CD14-positive monocyte (primary cell): ENCODE results near the gene ANTXRL. TPM values are rescaled to one million over a fixed set of nuclear protein-coding genes. Genes with fewer than 3 reads are reported as not detected.
"Not testable (repeated sequence)": the region's sequence is repeated elsewhere in the genome, so short reads cannot be mapped to it uniquely, and the experiment has no call there.

Source experiments
- DNase-seq, 3 donors: peaks; one replicate each; pipeline ENCODE4 v3.0.0-alpha.2; 2011 to 2022
- H2AFZ ChIP-seq: 2 replicates; pipeline ENCODE4 v1.6.0; 2012; ENCODE audit warnings: mild to moderate bottlenecking, low read depth, low read length, inconsistent platforms; ENCODE audit not compliant: insufficient read depth, poor library complexity, severe bottlenecking
- H3K27ac ChIP-seq, 2 donors: 1 replicate in 1 of 2; 2 replicates in 1 of 2; pipeline ENCODE4 v1.5.1; 2012 to 2013; ENCODE audit warnings: low read length in 2 of 2, control low read depth in 1 of 2, inconsistent platforms in 1 of 2, low read depth in 1 of 2, mild to moderate bottlenecking in 1 of 2
- H3K27me3 ChIP-seq, 2 donors: one replicate each; pipeline versions ENCODE4 v1.6.0 to v1.6.1; 2011 to 2013; ENCODE audit warnings: low read length in 2 of 2; ENCODE audit not compliant: control insufficient read depth in 2 of 2, insufficient read depth in 2 of 2
- H3K36me3 ChIP-seq, 2 donors: replicated peaks in 1 of 2; 1 replicate in 1 of 2; 2 replicates in 1 of 2; pipeline versions ENCODE4 v1.5.1 to v1.6.1; 2012 to 2013; ENCODE audit warnings: low read length in 2 of 2, control low read depth in 1 of 2, inconsistent platforms in 1 of 2, mild to moderate bottlenecking in 1 of 2; ENCODE audit not compliant: insufficient read depth in 2 of 2, control insufficient read depth in 1 of 2
- H3K4me1 ChIP-seq, 2 donors: 1 replicate in 1 of 2; 2 replicates in 1 of 2; pipeline versions ENCODE4 v1.5.1 to v1.6.1; 2012 to 2013; ENCODE audit warnings: low read length in 2 of 2, control low read depth in 1 of 2, inconsistent platforms in 1 of 2, mild to moderate bottlenecking in 1 of 2, moderate library complexity in 1 of 2; ENCODE audit not compliant: insufficient read depth in 2 of 2, control insufficient read depth in 1 of 2
- H3K4me2 ChIP-seq: replicated peaks from 2 replicates; pipeline ENCODE3; 2012; ENCODE audit warnings: low read length, moderate library complexity, mild to moderate bottlenecking; ENCODE audit not compliant: poor library complexity, severe bottlenecking; ENCODE audit errors: extremely low read depth
- H3K4me3 ChIP-seq, 3 experiments: fragments of 200-600 bp in 1 of 3; sonication (generic) in 1 of 3; replicated peaks in 1 of 3; 1 replicate in 2 of 3; 2 replicates in 1 of 3; pipeline ENCODE4 v1.5.1; 2011 to 2013; ENCODE audit warnings: low read length in 3 of 3, mild to moderate bottlenecking in 3 of 3, control low read depth in 2 of 3, low read depth in 2 of 3, inconsistent platforms in 1 of 3, moderate library complexity in 1 of 3
- H3K79me2 ChIP-seq: 2 replicates; pipeline ENCODE4 v1.6.0; 2012; ENCODE audit warnings: mild to moderate bottlenecking, control low read depth, inconsistent platforms, low read length, moderate library complexity; ENCODE audit not compliant: insufficient read depth
- H3K9ac ChIP-seq: 2 replicates; pipeline ENCODE4 v1.6.0; 2017; ENCODE audit warnings: low read length, mild to moderate bottlenecking; ENCODE audit not compliant: insufficient read depth, poor library complexity, severe bottlenecking
- H3K9me3 ChIP-seq, 2 donors: replicated peaks in 1 of 2; 1 replicate in 1 of 2; 2 replicates in 1 of 2; pipeline versions ENCODE4 v1.5.1 to v1.6.1; 2012 to 2013; ENCODE audit warnings: low read length in 2 of 2, control low read depth in 1 of 2; ENCODE audit not compliant: control insufficient read depth in 1 of 2, insufficient read depth in 1 of 2
- H4K20me1 ChIP-seq: 2 replicates; pipeline ENCODE4 v1.6.0; 2012; ENCODE audit warnings: mild to moderate bottlenecking, low read length, control low read depth, moderate library complexity; ENCODE audit not compliant: insufficient read depth
- H3K27ac Mint-ChIP-seq, 7 donors: one replicate each; pipeline ENCODE4 v1.8.0; 2020; ENCODE audit warnings: mild to moderate bottlenecking in 7 of 7, mixed read lengths in 7 of 7, moderate library complexity in 6 of 7, inconsistent platforms in 2 of 7
- H3K27me3 Mint-ChIP-seq, 3 donors: one replicate each; pipeline ENCODE4 v1.8.0; 2021 to 2022; ENCODE audit warnings: low read depth in 3 of 3, mild to moderate bottlenecking in 3 of 3, mixed read lengths in 3 of 3, moderate library complexity in 3 of 3, inconsistent platforms in 1 of 3
- H3K36me3 Mint-ChIP-seq, 2 donors: one replicate each; pipeline ENCODE4 v1.8.0; 2020; ENCODE audit warnings: mixed read lengths in 2 of 2, inconsistent platforms in 1 of 2, mild to moderate bottlenecking in 1 of 2
- H3K4me1 Mint-ChIP-seq: one replicate; pipeline ENCODE4 v1.8.0; 2020; ENCODE audit warnings: mild to moderate bottlenecking, mixed read lengths
- H3K4me3 Mint-ChIP-seq, 2 donors: one replicate each; pipeline ENCODE4 v1.8.0; 2020; ENCODE audit warnings: mild to moderate bottlenecking in 2 of 2, mixed read lengths in 2 of 2, moderate library complexity in 1 of 2
- H3K9me3 Mint-ChIP-seq, 7 donors: one replicate each; pipeline ENCODE4 v1.8.0; 2020 to 2022; ENCODE audit warnings: mixed read lengths in 7 of 7, mild to moderate bottlenecking in 6 of 7, moderate library complexity in 6 of 7, inconsistent platforms in 2 of 7
- WGBS: methylation state at CpG from one replicate; pipeline ENCODE4 v1.1.5; 2013; ENCODE audit warnings: missing lambda C conversion rate; ENCODE audit not compliant: insufficient coverage; 5-methylcytosine and 5-hydroxymethylcytosine counted together
- intact Hi-C, 2 donors: fragments of 100-400 bp; cut with micrococcal nuclease; formaldehyde crosslinking; loops; one replicate each; pipeline versions ENCODE4 v1.15.0 to v1.15.1; 2023
- polyA plus RNA-seq, 3 donors: library from polyadenylated mRNA; depleted of rRNA in 1 of 3; unstranded in 2 of 3; stranded (reverse) in 1 of 3; fragments of 300-500 nt in 2 of 3; fragments of >200 nt in 1 of 3; fragmentation: Illumina TruSeq in 2 of 3; gene quantifications; 1 replicate in 2 of 3; 2 replicates in 1 of 3; pipeline ENCODE4 v1.2.3, GENCODE V29; 2012 to 2021
- TF ChIP-seq, protein P1 (sequence below): fragments of 200-600 bp; IDR thresholded peaks from one replicate; pipeline ENCODE4 v1.8.0; 2022; ENCODE audit warnings: antibody characterized with exemption, mild to moderate bottlenecking

ANTXRL gene
- polyA plus RNA-seq, 3 donors: not detected

- Histone ChIP-seq H3K27ac (no peak overlapping the region), H3K9ac (no peak overlapping the region), H3K79me2 (no peaks in the 10 kb centered on the region), H2AFZ (no peak overlapping the region), H3K36me3 (no peaks in the 10 kb centered on the region), H3K9me3 (no peaks in the 10 kb centered on the region), H3K27me3 (no peaks in the 10 kb centered on the region), H3K4me1 (no peaks in the 10 kb centered on the region), H3K4me3 (no peak overlapping the region), H4K20me1 (no peaks in the 10 kb centered on the region), H3K4me2 (no peak overlapping the region)
- H3K4me3 Mint-ChIP-seq: no peak overlapping the region
- no peaks in the 10 kb centered on the region for H3K36me3 Mint-ChIP-seq
- H3K27ac Mint-ChIP-seq: no peak overlapping the region
- 94% methylated on average over 5 of the region's 6 CpGs for WGBS
- H3K27me3 Mint-ChIP-seq: peaks cover 0 to 7% (median 5%) of the 10 kb centered on the region in 3 donors
- TF ChIP-seq, protein P1, sequence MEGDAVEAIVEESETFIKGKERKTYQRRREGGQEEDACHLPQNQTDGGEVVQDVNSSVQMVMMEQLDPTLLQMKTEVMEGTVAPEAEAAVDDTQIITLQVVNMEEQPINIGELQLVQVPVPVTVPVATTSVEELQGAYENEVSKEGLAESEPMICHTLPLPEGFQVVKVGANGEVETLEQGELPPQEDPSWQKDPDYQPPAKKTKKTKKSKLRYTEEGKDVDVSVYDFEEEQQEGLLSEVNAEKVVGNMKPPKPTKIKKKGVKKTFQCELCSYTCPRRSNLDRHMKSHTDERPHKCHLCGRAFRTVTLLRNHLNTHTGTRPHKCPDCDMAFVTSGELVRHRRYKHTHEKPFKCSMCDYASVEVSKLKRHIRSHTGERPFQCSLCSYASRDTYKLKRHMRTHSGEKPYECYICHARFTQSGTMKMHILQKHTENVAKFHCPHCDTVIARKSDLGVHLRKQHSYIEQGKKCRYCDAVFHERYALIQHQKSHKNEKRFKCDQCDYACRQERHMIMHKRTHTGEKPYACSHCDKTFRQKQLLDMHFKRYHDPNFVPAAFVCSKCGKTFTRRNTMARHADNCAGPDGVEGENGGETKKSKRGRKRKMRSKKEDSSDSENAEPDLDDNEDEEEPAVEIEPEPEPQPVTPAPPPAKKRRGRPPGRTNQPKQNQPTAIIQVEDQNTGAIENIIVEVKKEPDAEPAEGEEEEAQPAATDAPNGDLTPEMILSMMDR: no peak
- DNase-seq: no peak
- peaks cover 6% of the 10 kb centered on the region for H3K4me1 Mint-ChIP-seq
- intact Hi-C loops: no loop called here
- H3K9me3 Mint-ChIP-seq: no peaks in the 10 kb centered on the region
Observed at GRCh38 chr10:46310851-46311250, 24.1 kb downstream of the ANTXRL start.

- no peak overlapping the region for H2AFZ ChIP-seq
- H3K27me3 ChIP-seq: no peaks in the 10 kb centered on the region
- H4K20me1 ChIP-seq: no peaks in the 10 kb centered on the region
- TF ChIP-seq, protein P1: no peak
- Mint-ChIP-seq H3K27me3 (peaks cover 0 to 7% (median 5%) of the 10 kb centered on the region in 3 donors), H3K4me3 (no peak overlapping the region), H3K9me3 (no peaks in the 10 kb centered on the region), H3K36me3 (no peaks in the 10 kb centered on the region), H3K27ac (no peak overlapping the region), H3K4me1 (peaks cover 6% of the 10 kb centered on the region)
- H3K36me3 ChIP-seq: no peaks in the 10 kb centered on the region
- intact Hi-C loops: no loop called here
- H3K4me3 ChIP-seq: no peak overlapping the region
- no peak overlapping the region for H3K27ac ChIP-seq
- no peak overlapping the region for H3K9ac ChIP-seq
- H3K4me2 ChIP-seq: no peak overlapping the region
- no peaks in the 10 kb centered on the region for H3K79me2 ChIP-seq
- H3K9me3 ChIP-seq: no peaks in the 10 kb centered on the region
- WGBS: 81% methylated on average over 2 of the region's 7 CpGs
- no peak for DNase-seq
- no peaks in the 10 kb centered on the region for H3K4me1 ChIP-seq
Observed at GRCh38 chr10:46311501-46311951, 24.7 kb downstream of the ANTXRL start.

DNA sequence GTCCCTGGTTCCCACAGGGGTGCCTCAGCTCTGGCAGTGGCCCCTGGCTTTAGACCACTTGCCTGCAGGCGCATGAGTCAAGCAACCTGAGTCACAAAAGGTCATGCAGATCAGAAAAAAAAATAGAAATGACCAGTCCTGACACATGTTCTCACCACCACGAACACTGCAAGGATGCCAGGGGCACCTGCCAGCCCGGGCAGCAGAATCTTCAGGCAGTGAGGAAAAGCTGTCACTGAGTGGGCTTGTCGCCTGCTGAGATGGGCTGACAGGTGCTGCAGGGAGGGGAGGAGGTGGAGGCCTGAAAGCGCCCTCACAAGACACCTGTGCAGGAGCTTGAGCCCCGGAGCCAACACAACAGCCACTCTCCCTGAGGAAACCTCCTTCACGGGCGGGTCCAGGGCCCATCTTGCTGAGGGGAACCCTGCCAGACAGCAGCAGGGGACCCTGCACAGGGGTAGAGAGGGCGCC is 25.2 kb downstream of the ANTXRL start:
- H3K27ac ChIP-seq, DNase-seq, H3K9me3 ChIP-seq, H3K36me3 ChIP-seq, H3K27ac Mint-ChIP-seq, H3K9me3 Mint-ChIP-seq, H3K4me1 Mint-ChIP-seq, H3K79me2 ChIP-seq, H3K4me3 ChIP-seq, H3K27me3 ChIP-seq, H2AFZ ChIP-seq, H3K9ac ChIP-seq, H3K4me3 Mint-ChIP-seq, H3K4me2 ChIP-seq, H3K27me3 Mint-ChIP-seq, H4K20me1 ChIP-seq, intact Hi-C loops, H3K36me3 Mint-ChIP-seq, H3K4me1 ChIP-seq: not testable (repeated sequence)
- 100% methylated on average over 3 of the region's 9 CpGs for WGBS
